Measurements from ENCODE around the gene KLHDC9. TPM values are rescaled to one million over a fixed set of nuclear protein-coding genes. Genes with fewer than 3 reads are reported as not detected.

The KLHDC9 gene
- total and polyA plus RNA-seq, 2 donors (not counting 1 experiment from before 2014, with no cell fraction given), result 1.6 to 2.7 TPM

GRCh38 chr1:161051219-161051618 lies 46.9 kb upstream of the KLHDC9 start:
- Histone ChIP-seq H3K4me2 (replicated peaks; ENCODE audit: low read depth, low read length, poor library complexity, severe bottlenecking) (no peak overlapping the region), H4K20me1 (ENCODE audit: control insufficient read depth, insufficient read depth, low read length, poor library complexity, severe bottlenecking) (peaks cover 37% of the 10 kb centered on the region), H3K4me3 (ENCODE audit: control extremely low read depth in 1 of 5, extremely low read depth in 1 of 5, insufficient read depth in 1 of 5, low read depth in 2 of 5, low read length in 4 of 5) (no peak overlapping the region), H3K4me1 (ENCODE audit: control insufficient read depth in 2 of 2, insufficient read depth in 2 of 2, low read length in 2 of 2) (peaks cover 21 to 31% of the 10 kb centered on the region in 2 donors), H3K79me2 (ENCODE audit: control insufficient read depth, insufficient read depth, low read length) (peaks cover 46% of the 10 kb centered on the region), H2AFZ (ENCODE audit: insufficient read depth, low read depth, low read length, poor library complexity, severe bottlenecking) (no peak overlapping the region), H3K9me3 (ENCODE audit: control extremely low read depth in 1 of 3, control insufficient read depth in 2 of 3, insufficient read depth in 1 of 3, low read length in 2 of 3) (no peaks in the 10 kb centered on the region), H3K9ac (ENCODE audit: low read length) (no peak overlapping the region), H3K27me3 (replicated peaks in 1 of 4; ENCODE audit: control extremely low read depth in 1 of 4, control insufficient read depth in 3 of 4, insufficient read depth in 4 of 4, low read length in 3 of 4) (no peaks in the 10 kb centered on the region), H3K36me3 (replicated peaks in 1 of 2; ENCODE audit: control extremely low read depth in 1 of 2, control insufficient read depth in 1 of 2, extremely low read depth in 1 of 2, insufficient read depth in 2 of 2, low read length in 1 of 2) (peaks cover 3 to 82% of the 10 kb centered on the region in 2 experiments), H3K27ac (ENCODE audit: low read length in 2 of 2) (peak overlapping the region in 1 of 2 donors; percentile 30)
- CTCF ChIA-PET, result interaction anchor here (0.6 to 1.3 kb wide), 5 partner anchors 17 to 78 kb away, joined by 3 to 4 read pairs (median 3); partner anchors contain the start of genes ARHGAP30 and KLHDC9
- POLR2A ChIA-PET, result interaction anchor here (2.0 kb wide), 1 partner anchor 18 kb away, joined by 5 read pairs; no protein-coding TSS in a partner anchor
- Mint-ChIP-seq H3K4me1 (peaks cover 31% of the 10 kb centered on the region), H3K4me3 (no peak overlapping the region), H3K9me3 (ENCODE audit: insufficient read depth) (no peaks in the 10 kb centered on the region), H3K27me3 (no peaks in the 10 kb centered on the region), H3K27ac (no peak overlapping the region)
- DNase-seq, result no peak
- TF ChIP-seq, protein P1, sequence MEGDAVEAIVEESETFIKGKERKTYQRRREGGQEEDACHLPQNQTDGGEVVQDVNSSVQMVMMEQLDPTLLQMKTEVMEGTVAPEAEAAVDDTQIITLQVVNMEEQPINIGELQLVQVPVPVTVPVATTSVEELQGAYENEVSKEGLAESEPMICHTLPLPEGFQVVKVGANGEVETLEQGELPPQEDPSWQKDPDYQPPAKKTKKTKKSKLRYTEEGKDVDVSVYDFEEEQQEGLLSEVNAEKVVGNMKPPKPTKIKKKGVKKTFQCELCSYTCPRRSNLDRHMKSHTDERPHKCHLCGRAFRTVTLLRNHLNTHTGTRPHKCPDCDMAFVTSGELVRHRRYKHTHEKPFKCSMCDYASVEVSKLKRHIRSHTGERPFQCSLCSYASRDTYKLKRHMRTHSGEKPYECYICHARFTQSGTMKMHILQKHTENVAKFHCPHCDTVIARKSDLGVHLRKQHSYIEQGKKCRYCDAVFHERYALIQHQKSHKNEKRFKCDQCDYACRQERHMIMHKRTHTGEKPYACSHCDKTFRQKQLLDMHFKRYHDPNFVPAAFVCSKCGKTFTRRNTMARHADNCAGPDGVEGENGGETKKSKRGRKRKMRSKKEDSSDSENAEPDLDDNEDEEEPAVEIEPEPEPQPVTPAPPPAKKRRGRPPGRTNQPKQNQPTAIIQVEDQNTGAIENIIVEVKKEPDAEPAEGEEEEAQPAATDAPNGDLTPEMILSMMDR (IDR thresholded peaks at IDR 0.05), result no peak
- TF ChIP-seq EZH2 (IDR thresholded peaks at IDR 0.05; ENCODE audit: borderline replicate concordance, insufficient read depth, low read depth, low read length, poor library complexity, severe bottlenecking), result no peak
- intact Hi-C loops (cut with micrococcal nuclease), result no loop called here
- ATAC-seq (ENCODE audit: low read depth), result no peak
- WGBS (ENCODE audit: insufficient coverage), result 100% methylated on average over 10 of the region's 10 CpGs

DNA sequence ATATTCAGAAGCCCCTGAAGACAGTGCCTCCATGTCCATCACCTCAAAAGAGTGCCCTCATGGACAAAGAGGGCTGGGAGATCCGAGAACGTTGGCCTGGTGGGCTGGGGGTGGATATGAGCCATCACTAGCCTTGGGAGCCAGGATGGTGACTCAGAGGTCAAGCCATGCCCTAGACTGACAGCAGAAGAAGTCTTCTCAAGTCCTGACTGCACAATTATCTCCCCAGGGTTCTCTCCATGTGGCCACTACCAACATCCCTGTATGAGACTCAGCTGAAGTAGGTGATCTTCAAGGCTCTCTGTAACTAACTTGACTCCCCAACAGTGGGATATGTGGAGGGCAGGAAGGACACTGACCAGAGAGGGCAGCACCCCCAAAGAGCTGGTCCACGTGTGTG lies 45.3 kb upstream of the KLHDC9 start:
- no peak overlapping the region for H3K4me2 ChIP-seq (replicated peaks; ENCODE audit: low read depth, low read length, poor library complexity, severe bottlenecking)
- ChIA-PET POLR2A (interaction anchor here (0.6 to 1.0 kb wide), 2 partner anchors 13 to 23 kb away, joined by 4 to 7 read pairs; no protein-coding TSS in a partner anchor), CTCF (interaction anchor here (1.3 kb wide), 1 partner anchor 18 kb away, joined by 3 read pairs; no protein-coding TSS in a partner anchor)
- H3K4me1 ChIP-seq (ENCODE audit: control insufficient read depth in 2 of 2, insufficient read depth in 2 of 2, low read length in 2 of 2), result peaks cover 4 to 15% of the 10 kb centered on the region in 2 donors
- peaks cover 63% of the 10 kb centered on the region for H3K79me2 ChIP-seq (ENCODE audit: control insufficient read depth, insufficient read depth, low read length)
- DNase-seq, result no peak
- no peak for ATAC-seq (ENCODE audit: low read depth)
- H3K27ac ChIP-seq (ENCODE audit: low read length in 2 of 2), result no peak overlapping the region
- peaks cover 3 to 91% of the 10 kb centered on the region in 2 experiments for H3K36me3 ChIP-seq (replicated peaks in 1 of 2; ENCODE audit: control extremely low read depth in 1 of 2, control insufficient read depth in 1 of 2, extremely low read depth in 1 of 2, insufficient read depth in 2 of 2, low read length in 1 of 2)
- H3K4me3 ChIP-seq (ENCODE audit: control extremely low read depth in 1 of 5, extremely low read depth in 1 of 5, insufficient read depth in 1 of 5, low read depth in 2 of 5, low read length in 4 of 5), result no peak overlapping the region
- TF ChIP-seq, protein P1 (IDR thresholded peaks at IDR 0.05), result no peak
- no peak for TF ChIP-seq EZH2 (IDR thresholded peaks at IDR 0.05; ENCODE audit: borderline replicate concordance, insufficient read depth, low read depth, low read length, poor library complexity, severe bottlenecking)
- intact Hi-C loops (cut with micrococcal nuclease), result no loop called here
- H2AFZ ChIP-seq (ENCODE audit: insufficient read depth, low read depth, low read length, poor library complexity, severe bottlenecking), result no peak overlapping the region
- no peaks in the 10 kb centered on the region for H3K27me3 ChIP-seq (replicated peaks in 1 of 4; ENCODE audit: control extremely low read depth in 1 of 4, control insufficient read depth in 3 of 4, insufficient read depth in 4 of 4, low read length in 3 of 4)
- peaks cover 26% of the 10 kb centered on the region for H3K4me1 Mint-ChIP-seq
- H4K20me1 ChIP-seq (ENCODE audit: control insufficient read depth, insufficient read depth, low read length, poor library complexity, severe bottlenecking), result peaks cover 48% of the 10 kb centered on the region
- no CpG with 5 or more reads among the region's 3 CpGs for WGBS (ENCODE audit: insufficient coverage)
- H3K9me3 Mint-ChIP-seq (ENCODE audit: insufficient read depth), result no peaks in the 10 kb centered on the region
- no peak overlapping the region for H3K9ac ChIP-seq (ENCODE audit: low read length)
- peak overlapping the region; percentile 56 for H3K27ac Mint-ChIP-seq
- H3K4me3 Mint-ChIP-seq, result no peak overlapping the region
- no peaks in the 10 kb centered on the region for H3K27me3 Mint-ChIP-seq
- H3K9me3 ChIP-seq (ENCODE audit: control extremely low read depth in 1 of 3, control insufficient read depth in 2 of 3, insufficient read depth in 1 of 3, low read length in 2 of 3), result no peaks in the 10 kb centered on the region
